Astrocyte (in vitro differentiated cells and primary cell): Measurements from ENCODE around the gene DDB1. TPM values are rescaled to one million over a fixed set of nuclear protein-coding genes. Genes with fewer than 3 reads are reported as not detected.

Source experiments
- DNase-seq: peaks from one replicate; pipeline ENCODE4 v3.0.0-alpha.2; 2010; ENCODE audit warnings: low read depth
- FAIRE-seq: peaks from 2 replicates; lab custom pipeline; 2011; peaks lifted over from hg19 to GRCh38; lab: Jason Lieb, UNC
- H2AFZ ChIP-seq: 2 replicates; pipeline ENCODE4 v1.6.0; 2012; ENCODE audit warnings: low read depth, low read length, inconsistent platforms
- H3K27ac ChIP-seq: 2 replicates; pipeline ENCODE4 v1.5.1; 2011; ENCODE audit warnings: low read depth, low read length, inconsistent platforms
- H3K27me3 ChIP-seq: 2 replicates; pipeline ENCODE4 v1.6.0; 2011; ENCODE audit warnings: low read length, inconsistent platforms; ENCODE audit not compliant: insufficient read depth
- H3K36me3 ChIP-seq: 2 replicates; pipeline ENCODE4 v1.5.1; 2011; ENCODE audit warnings: low read length, inconsistent platforms; ENCODE audit not compliant: insufficient read depth
- H3K4me1 ChIP-seq: 2 replicates; pipeline ENCODE4 v1.5.1; 2011; ENCODE audit warnings: low read length, inconsistent platforms; ENCODE audit not compliant: insufficient read depth
- H3K4me2 ChIP-seq: 2 replicates; pipeline ENCODE4 v1.6.0; 2012; ENCODE audit warnings: low read length, inconsistent platforms
- H3K4me3 ChIP-seq: 2 replicates; pipeline ENCODE4 v1.5.1; 2011; ENCODE audit warnings: low read depth, mild to moderate bottlenecking, low read length, inconsistent platforms; ENCODE audit not compliant: insufficient read depth
- H3K79me2 ChIP-seq: 2 replicates; pipeline ENCODE4 v1.6.0; 2012; ENCODE audit warnings: mild to moderate bottlenecking, low read length, inconsistent platforms; ENCODE audit not compliant: insufficient read depth
- H3K9ac ChIP-seq: 2 replicates; pipeline ENCODE4 v1.6.0; 2012; ENCODE audit warnings: mild to moderate bottlenecking, low read length, inconsistent platforms
- H3K9me3 ChIP-seq: 2 replicates; pipeline ENCODE4 v1.5.1; 2012; ENCODE audit warnings: low read depth, mild to moderate bottlenecking, low read length, inconsistent platforms; ENCODE audit not compliant: insufficient read depth
- H4K20me1 ChIP-seq: 2 replicates; pipeline ENCODE4 v1.6.0; 2012; ENCODE audit warnings: low read length, inconsistent platforms; ENCODE audit not compliant: insufficient read depth
- H3K27ac Mint-ChIP-seq: one replicate; pipeline ENCODE4 v1.8.0; 2021; ENCODE audit warnings: mild to moderate bottlenecking, mixed read lengths; ENCODE audit not compliant: unreplicated experiment
- H3K27me3 Mint-ChIP-seq: one replicate; pipeline ENCODE4 v1.8.0; 2021; ENCODE audit warnings: low read depth, mixed read lengths; ENCODE audit not compliant: unreplicated experiment
- H3K36me3 Mint-ChIP-seq: one replicate; pipeline ENCODE4 v1.8.0; 2021; ENCODE audit warnings: low read depth, mixed read lengths; ENCODE audit not compliant: unreplicated experiment
- H3K4me1 Mint-ChIP-seq: one replicate; pipeline ENCODE4 v1.8.0; 2021; ENCODE audit warnings: low read depth, mixed read lengths; ENCODE audit not compliant: unreplicated experiment
- H3K4me3 Mint-ChIP-seq: one replicate; pipeline ENCODE4 v1.8.0; 2021; ENCODE audit warnings: mild to moderate bottlenecking, moderate library complexity, mixed read lengths; ENCODE audit not compliant: unreplicated experiment
- H3K9me3 Mint-ChIP-seq: one replicate; pipeline ENCODE4 v1.8.0; 2021; ENCODE audit warnings: mild to moderate bottlenecking, mixed read lengths; ENCODE audit not compliant: unreplicated experiment
- CTCF ChIP-seq: IDR thresholded peaks from 2 replicates; pipeline ENCODE4 v1.5.1; 2011; ENCODE audit warnings: low read depth, mild to moderate bottlenecking, inconsistent platforms, low read length, moderate library complexity; ENCODE audit not compliant: insufficient read depth
- EZH2 ChIP-seq: IDR thresholded peaks from 2 replicates; pipeline ENCODE4 v1.6.1; 2012; ENCODE audit warnings: mild to moderate bottlenecking, low read length, inconsistent platforms; ENCODE audit not compliant: insufficient read depth
- total RNA-seq: library from RNA; stranded (reverse); gene quantifications from 2 replicates; pipeline ENCODE4 v1.2.1, GENCODE V29; 2021

The DDB1 gene
- total RNA-seq, 1 donor from 2014 or later = 251 TPM

GRCh38 chr11:61315260-61315659 lies 17.6 kb downstream of the DDB1 start:
- Mint-ChIP-seq H3K9me3 (no peaks in the 10 kb centered on the region), H3K4me3 (no peak overlapping the region), H3K36me3 (peaks cover 20% of the 10 kb centered on the region), H3K4me1 (no peaks in the 10 kb centered on the region), H3K27ac (no peak overlapping the region), H3K27me3 (no peaks in the 10 kb centered on the region)
- FAIRE-seq = no peak
- H2AFZ ChIP-seq = no peak overlapping the region
- H3K27ac ChIP-seq = no peak overlapping the region
- H3K79me2 ChIP-seq = no peaks in the 10 kb centered on the region
- no peaks in the 10 kb centered on the region for H3K9me3 ChIP-seq
- H4K20me1 ChIP-seq = peaks cover 70% of the 10 kb centered on the region
- H3K27me3 ChIP-seq = no peaks in the 10 kb centered on the region
- no peaks in the 10 kb centered on the region for H3K4me1 ChIP-seq
- TF ChIP-seq CTCF = no peak
- no peak for TF ChIP-seq EZH2
- H3K36me3 ChIP-seq = peaks cover 73% of the 10 kb centered on the region
- H3K9ac ChIP-seq = no peak overlapping the region
- no peak overlapping the region for H3K4me2 ChIP-seq
- DNase-seq = no peak
- H3K4me3 ChIP-seq = no peak overlapping the region

- no peaks in the 10 kb centered on the region for H3K9me3 ChIP-seq
- H4K20me1 ChIP-seq = peaks cover 91% of the 10 kb centered on the region
- Mint-ChIP-seq H3K27me3 (no peaks in the 10 kb centered on the region), H3K4me1 (no peaks in the 10 kb centered on the region), H3K27ac (no peak overlapping the region), H3K36me3 (peaks cover 19% of the 10 kb centered on the region), H3K9me3 (no peaks in the 10 kb centered on the region), H3K4me3 (no peak overlapping the region)
- TF ChIP-seq CTCF = no peak
- TF ChIP-seq EZH2 = no peak
- peaks cover 86% of the 10 kb centered on the region for H3K36me3 ChIP-seq
- no peak overlapping the region for H3K4me3 ChIP-seq
- H2AFZ ChIP-seq = no peak overlapping the region
- no peak overlapping the region for H3K9ac ChIP-seq
- no peaks in the 10 kb centered on the region for H3K27me3 ChIP-seq
- no peak overlapping the region for H3K27ac ChIP-seq
- no peak overlapping the region for H3K4me2 ChIP-seq
- no peaks in the 10 kb centered on the region for H3K4me1 ChIP-seq
- H3K79me2 ChIP-seq = peaks cover 6% of the 10 kb centered on the region
- FAIRE-seq (no peak), DNase-seq (no peak)
Observed at GRCh38 chr11:61310749-61311148, 22.2 kb downstream of the DDB1 start.

GRCh38 chr11:61309739-61310138 lies 23.2 kb downstream of the DDB1 start:
- no peaks in the 10 kb centered on the region for H3K9me3 ChIP-seq
- H3K4me3 Mint-ChIP-seq = no peak overlapping the region
- FAIRE-seq = no peak

More at GRCh38 chr11:61309739-61310138, 23.2 kb downstream of the DDB1 start:
- peaks cover 95% of the 10 kb centered on the region for H4K20me1 ChIP-seq
- no peak overlapping the region for H3K9ac ChIP-seq
- peaks cover 88% of the 10 kb centered on the region for H3K36me3 ChIP-seq
- H3K4me3 ChIP-seq = no peak overlapping the region
- no peaks in the 10 kb centered on the region for H3K27me3 ChIP-seq
- TF ChIP-seq EZH2 (no peak), CTCF (no peak)
- no peaks in the 10 kb centered on the region for H3K4me1 ChIP-seq
- no peak overlapping the region for H3K27ac ChIP-seq
- H3K79me2 ChIP-seq = peaks cover 6% of the 10 kb centered on the region
- Mint-ChIP-seq H3K27ac (no peak overlapping the region), H3K9me3 (no peaks in the 10 kb centered on the region), H3K4me1 (no peaks in the 10 kb centered on the region), H3K36me3 (peaks cover 23% of the 10 kb centered on the region), H3K27me3 (no peaks in the 10 kb centered on the region)
- no peak for DNase-seq
- H2AFZ ChIP-seq = no peak overlapping the region
- no peak overlapping the region for H3K4me2 ChIP-seq
